ENCODE data around the gene GPR87. TPM values are rescaled to one million over a fixed set of nuclear protein-coding genes. Genes with fewer than 3 reads are reported as not detected.

The GPR87 gene
- total RNA-seq, 5 donors from 2014 or later (not counting 1 experiment from before 2014, with no cell fraction given), result not detected

DNA sequence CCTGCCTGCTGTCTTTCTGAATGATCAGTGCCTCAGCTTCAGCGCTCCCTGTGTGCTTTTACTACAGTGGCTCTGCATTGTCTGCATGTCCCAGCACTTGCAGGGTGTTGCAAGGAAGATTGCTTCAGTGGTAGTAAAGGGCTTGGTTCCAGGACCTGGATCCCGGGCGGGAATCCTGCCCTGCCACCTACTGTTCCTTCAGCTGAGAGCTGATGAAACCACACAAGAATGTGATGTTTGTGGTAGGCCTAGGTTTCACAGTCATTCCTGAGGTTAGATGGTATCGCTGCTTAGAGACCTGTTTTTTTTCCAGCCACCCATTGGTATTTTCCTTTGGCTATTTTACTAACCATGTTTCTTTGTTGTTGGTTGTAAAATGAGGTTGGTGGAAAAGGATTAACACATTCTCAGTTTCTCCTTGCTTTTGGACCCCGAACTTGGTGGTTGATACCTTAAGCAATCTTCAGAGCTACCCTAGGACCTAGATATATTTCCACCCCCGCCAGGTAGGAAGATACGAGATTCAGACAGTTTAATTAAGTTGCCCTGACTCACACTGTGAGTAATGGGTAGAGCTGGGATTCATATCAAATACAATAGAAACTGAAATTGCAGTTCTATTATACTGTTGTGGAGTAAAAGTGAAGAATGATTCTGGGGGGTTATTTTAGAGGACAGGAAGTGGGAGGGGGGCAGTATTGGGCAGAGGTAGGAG, 11.4 kb downstream of the GPR87 start:
- POLR2A ChIA-PET, result interaction anchor here in 1 of 2 donors (0.6 kb wide), 1 partner anchor 37 kb away, joined by 3 read pairs; no protein-coding TSS in a partner anchor
- H3K27ac Mint-ChIP-seq, result no peak overlapping the region

DNA sequence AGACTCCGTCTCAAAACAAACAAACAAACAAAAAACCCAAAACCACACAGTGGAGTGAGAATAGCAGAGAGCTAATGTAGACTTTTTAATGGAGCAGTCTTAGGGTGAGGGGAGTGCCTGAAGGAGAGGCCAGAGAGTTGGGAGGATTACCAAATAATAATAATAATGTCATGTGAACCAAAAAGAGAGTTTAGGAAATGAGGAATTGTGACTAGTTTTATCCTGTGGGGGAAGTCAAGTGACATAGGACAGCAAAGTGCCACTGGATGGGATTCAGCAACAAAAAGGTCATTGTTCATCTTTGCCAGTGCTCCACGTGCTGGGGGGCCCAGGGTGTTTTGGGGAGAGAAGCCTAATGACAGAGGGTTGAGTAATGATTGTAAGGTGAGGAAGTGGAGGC, 12.9 kb downstream of the GPR87 start:
- POLR2A ChIA-PET, result no interaction called here
- CTCF ChIA-PET, result no interaction called here
- peaks cover 0 to 16% (median 8%) of the 10 kb centered on the region in 3 donors for H3K4me1 Mint-ChIP-seq

More for the DNA sequence above, 11.4 kb downstream of the GPR87 start:
- H3K9me3 Mint-ChIP-seq, result no peaks in the 10 kb centered on the region
- DNase-seq, result no peak
- H3K36me3 Mint-ChIP-seq, result no peaks in the 10 kb centered on the region
- Histone ChIP-seq H3K4me3 (ENCODE audit: control insufficient read depth in 1 of 2, extremely low read depth in 1 of 2, low read length in 1 of 2) (no peak overlapping the region), H3K27me3 (replicated peaks in 1 of 2; ENCODE audit: control insufficient read depth in 2 of 2, extremely low read depth in 1 of 2, insufficient read depth in 2 of 2, low read length in 1 of 2) (no peaks in the 10 kb centered on the region), H3K9me3 (no peaks in the 10 kb centered on the region), H3K36me3 (ENCODE audit: control insufficient read depth in 2 of 2, extremely low read depth in 1 of 2, insufficient read depth in 1 of 2, low read length in 1 of 2) (no peaks in the 10 kb centered on the region), H3K4me1 (ENCODE audit: control insufficient read depth in 1 of 2, extremely low read depth in 1 of 2, insufficient read depth in 2 of 2, low read length in 2 of 2) (no peaks in the 10 kb centered on the region), H3K27ac (ENCODE audit: low read length) (no peak overlapping the region)
- CTCF ChIA-PET, result interaction anchor here in 1 of 2 donors (0.8 kb wide), 1 partner anchor 14 kb away, joined by 3 read pairs; no protein-coding TSS in a partner anchor
- H3K4me3 Mint-ChIP-seq, result no peak overlapping the region
- ATAC-seq (replicated peaks in 1 of 4), result peak in 1 of 4 experiments; percentile 31
- peaks cover 11 to 17% of the 10 kb centered on the region in 2 donors for H3K27me3 Mint-ChIP-seq
- WGBS (ENCODE audit: insufficient coverage), result 100% methylated on average over 1 of the region's 7 CpGs
- peaks cover 0 to 16% (median 8%) of the 10 kb centered on the region in 3 donors for H3K4me1 Mint-ChIP-seq

DNA sequence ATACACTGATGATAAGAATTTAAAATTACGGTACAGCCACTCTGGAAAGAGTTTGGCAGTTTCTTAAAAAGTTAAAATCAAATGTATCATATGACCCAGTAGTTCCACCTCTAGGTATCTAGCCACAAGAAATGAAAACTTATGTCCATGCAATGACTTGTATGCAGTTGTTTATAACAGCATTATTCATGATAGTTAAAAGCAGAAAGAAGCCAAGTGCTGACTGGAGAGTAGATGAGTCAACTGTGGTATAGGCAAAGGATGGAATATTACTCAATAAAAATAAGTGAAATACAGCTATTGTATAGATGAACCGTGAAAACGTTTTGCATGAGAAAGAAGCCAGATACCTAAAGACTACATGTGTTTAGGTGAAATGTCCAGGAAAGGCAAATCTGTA, 14.8 kb downstream of the GPR87 start:
- Histone ChIP-seq H3K4me1 (ENCODE audit: control insufficient read depth in 1 of 2, extremely low read depth in 1 of 2, insufficient read depth in 2 of 2, low read length in 2 of 2) (no peaks in the 10 kb centered on the region), H3K36me3 (ENCODE audit: control insufficient read depth in 2 of 2, extremely low read depth in 1 of 2, insufficient read depth in 1 of 2, low read length in 1 of 2) (no peaks in the 10 kb centered on the region), H3K27ac (ENCODE audit: low read length) (no peak overlapping the region), H3K4me3 (ENCODE audit: control insufficient read depth in 1 of 2, extremely low read depth in 1 of 2, low read length in 1 of 2) (no peak overlapping the region), H3K9me3 (no peaks in the 10 kb centered on the region), H3K27me3 (replicated peaks in 1 of 2; ENCODE audit: control insufficient read depth in 2 of 2, extremely low read depth in 1 of 2, insufficient read depth in 2 of 2, low read length in 1 of 2) (no peaks in the 10 kb centered on the region)
- ATAC-seq (replicated peaks in 1 of 4), result no peak
- no peak overlapping the region for H3K4me3 Mint-ChIP-seq
- H3K9me3 Mint-ChIP-seq, result no peaks in the 10 kb centered on the region
- H3K27ac Mint-ChIP-seq, result no peak overlapping the region
- no peaks in the 10 kb centered on the region for H3K36me3 Mint-ChIP-seq
- DNase-seq, result no peak
- WGBS (ENCODE audit: insufficient coverage), result no CpG with 5 or more reads among the region's 3 CpGs
- H3K4me1 Mint-ChIP-seq, result peaks cover 0 to 16% (median 8%) of the 10 kb centered on the region in 3 donors
- CTCF ChIA-PET, result no interaction called here
- H3K27me3 Mint-ChIP-seq, result peaks cover 18 to 21% of the 10 kb centered on the region in 2 donors
- POLR2A ChIA-PET, result interaction anchor here in 1 of 2 donors (0.6 kb wide), 1 partner anchor 168 kb away, joined by 6 read pairs; no protein-coding TSS in a partner anchor

More for the DNA sequence above, 12.9 kb downstream of the GPR87 start:
- Histone ChIP-seq H3K27ac (ENCODE audit: low read length) (no peak overlapping the region), H3K27me3 (replicated peaks in 1 of 2; ENCODE audit: control insufficient read depth in 2 of 2, extremely low read depth in 1 of 2, insufficient read depth in 2 of 2, low read length in 1 of 2) (no peaks in the 10 kb centered on the region), H3K4me3 (ENCODE audit: control insufficient read depth in 1 of 2, extremely low read depth in 1 of 2, low read length in 1 of 2) (no peak overlapping the region), H3K36me3 (ENCODE audit: control insufficient read depth in 2 of 2, extremely low read depth in 1 of 2, insufficient read depth in 1 of 2, low read length in 1 of 2) (no peaks in the 10 kb centered on the region), H3K9me3 (no peaks in the 10 kb centered on the region), H3K4me1 (ENCODE audit: control insufficient read depth in 1 of 2, extremely low read depth in 1 of 2, insufficient read depth in 2 of 2, low read length in 2 of 2) (no peaks in the 10 kb centered on the region)
- DNase-seq, result no peak
- Mint-ChIP-seq H3K36me3 (no peaks in the 10 kb centered on the region), H3K27me3 (peaks cover 14 to 21% of the 10 kb centered on the region in 2 donors), H3K9me3 (no peaks in the 10 kb centered on the region), H3K4me3 (no peak overlapping the region), H3K27ac (no peak overlapping the region)
- WGBS (ENCODE audit: insufficient coverage), result 71% methylated on average over 1 of the region's 2 CpGs
- ATAC-seq (replicated peaks in 1 of 4), result no peak

DNA sequence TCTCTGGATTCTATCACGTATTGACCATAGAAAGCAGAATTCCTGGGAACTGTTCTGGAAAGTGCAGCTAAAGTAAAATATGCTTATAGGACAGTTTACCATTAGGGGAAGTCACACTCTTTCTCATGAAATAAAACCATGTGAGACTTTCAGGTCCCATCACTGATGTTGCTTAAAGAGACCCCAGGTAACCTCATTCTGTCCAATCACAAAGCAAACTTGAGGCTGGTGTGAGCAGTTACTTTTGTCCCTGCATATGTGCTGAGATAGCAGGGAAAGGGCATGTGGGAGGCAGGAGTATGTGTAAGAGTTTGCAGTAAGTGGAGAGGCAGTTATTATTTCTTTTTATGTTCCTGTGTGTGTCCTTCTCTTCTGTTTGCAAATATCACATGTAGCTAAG, 16.1 kb downstream of the GPR87 start:
- H3K4me3 Mint-ChIP-seq, result no peak overlapping the region
- no peaks in the 10 kb centered on the region for H3K9me3 ChIP-seq
- CTCF ChIA-PET, result no interaction called here
- H3K27ac Mint-ChIP-seq, result no peak overlapping the region
- H3K36me3 ChIP-seq (ENCODE audit: control insufficient read depth in 2 of 2, extremely low read depth in 1 of 2, insufficient read depth in 1 of 2, low read length in 1 of 2), result no peaks in the 10 kb centered on the region
- no peak overlapping the region for H3K4me3 ChIP-seq (ENCODE audit: control insufficient read depth in 1 of 2, extremely low read depth in 1 of 2, low read length in 1 of 2)
- H3K27ac ChIP-seq (ENCODE audit: low read length), result no peak overlapping the region
- no peaks in the 10 kb centered on the region for H3K4me1 ChIP-seq (ENCODE audit: control insufficient read depth in 1 of 2, extremely low read depth in 1 of 2, insufficient read depth in 2 of 2, low read length in 2 of 2)
- no peaks in the 10 kb centered on the region for H3K9me3 Mint-ChIP-seq
- POLR2A ChIA-PET, result no interaction called here
- no peaks in the 10 kb centered on the region for H3K36me3 Mint-ChIP-seq
- no peaks in the 10 kb centered on the region for H3K27me3 ChIP-seq (replicated peaks in 1 of 2; ENCODE audit: control insufficient read depth in 2 of 2, extremely low read depth in 1 of 2, insufficient read depth in 2 of 2, low read length in 1 of 2)
- ATAC-seq (replicated peaks in 1 of 4), result no peak
- peaks cover 18 to 21% of the 10 kb centered on the region in 2 donors for H3K27me3 Mint-ChIP-seq
- DNase-seq, result no peak
- WGBS (ENCODE audit: insufficient coverage), result no CpG with 5 or more reads among the region's 1 CpG
- H3K4me1 Mint-ChIP-seq, result peaks cover 0 to 8% (median 7%) of the 10 kb centered on the region in 3 donors

DNA sequence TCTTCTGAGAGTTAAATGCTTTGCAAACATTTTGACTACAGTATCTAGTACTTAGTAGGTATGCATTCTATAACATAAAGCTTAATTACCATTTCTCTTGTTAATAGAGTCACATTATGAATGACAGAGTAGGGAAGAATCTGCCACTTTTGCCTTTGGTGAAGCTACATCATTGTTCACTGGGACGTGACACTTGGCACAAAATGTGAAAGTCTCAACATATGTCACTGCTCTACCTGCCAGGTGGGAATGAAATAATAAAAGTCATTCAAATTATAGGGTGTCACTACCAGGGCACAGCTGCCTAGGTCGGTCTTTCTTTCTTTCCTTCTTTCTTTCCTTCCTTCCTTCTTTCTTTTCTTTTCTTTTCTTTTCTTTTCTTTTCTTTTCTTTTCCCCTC, 17.6 kb downstream of the GPR87 start:
- H3K27ac Mint-ChIP-seq, result no peak overlapping the region
- no peaks in the 10 kb centered on the region for H3K4me1 Mint-ChIP-seq
- no peak overlapping the region for H3K4me3 Mint-ChIP-seq
- WGBS (ENCODE audit: insufficient coverage), result 86% methylated on average over 1 of the region's 2 CpGs
- no peaks in the 10 kb centered on the region for H3K4me1 ChIP-seq (ENCODE audit: control insufficient read depth in 1 of 2, extremely low read depth in 1 of 2, insufficient read depth in 2 of 2, low read length in 2 of 2)
- no peaks in the 10 kb centered on the region for H3K36me3 ChIP-seq (ENCODE audit: control insufficient read depth in 2 of 2, extremely low read depth in 1 of 2, insufficient read depth in 1 of 2, low read length in 1 of 2)
- no peak overlapping the region for H3K27ac ChIP-seq (ENCODE audit: low read length)
- no peak overlapping the region for H3K4me3 ChIP-seq (ENCODE audit: control insufficient read depth in 1 of 2, extremely low read depth in 1 of 2, low read length in 1 of 2)
- H3K27me3 Mint-ChIP-seq, result peaks cover 17 to 21% of the 10 kb centered on the region in 2 donors
- H3K9me3 ChIP-seq, result no peaks in the 10 kb centered on the region
- H3K36me3 Mint-ChIP-seq, result no peaks in the 10 kb centered on the region
- ATAC-seq (replicated peaks in 1 of 4) (no peak), DNase-seq (no peak)
- POLR2A ChIA-PET, result interaction anchor here in 1 of 2 donors (0.5 kb wide), 1 partner anchor 68 kb away, joined by 4 read pairs; no protein-coding TSS in a partner anchor
- no peaks in the 10 kb centered on the region for H3K9me3 Mint-ChIP-seq
- no peaks in the 10 kb centered on the region for H3K27me3 ChIP-seq (replicated peaks in 1 of 2; ENCODE audit: control insufficient read depth in 2 of 2, extremely low read depth in 1 of 2, insufficient read depth in 2 of 2, low read length in 1 of 2)
- CTCF ChIA-PET, result interaction anchor here in 1 of 2 donors (0.9 kb wide), 1 partner anchor 11 kb away, joined by 3 read pairs; no protein-coding TSS in a partner anchor

DNA sequence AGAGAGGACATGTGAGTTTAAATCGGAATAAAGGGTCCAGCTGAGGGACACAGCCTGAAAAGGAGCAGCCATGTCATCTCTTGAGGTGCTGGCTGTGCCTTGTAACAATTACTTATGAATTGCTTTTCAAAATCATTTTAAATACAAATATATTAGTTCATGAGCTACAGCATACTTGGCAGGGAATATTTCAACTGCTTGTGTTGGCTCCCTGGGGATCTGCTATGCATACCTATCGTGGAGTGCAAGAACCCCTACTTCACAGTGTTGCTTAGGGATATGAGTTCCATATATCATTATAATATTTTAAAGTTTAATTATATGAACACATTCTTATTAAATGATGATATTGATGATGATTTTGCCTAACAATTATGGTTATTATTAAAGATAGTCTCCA, 19.2 kb downstream of the GPR87 start:
- no peaks in the 10 kb centered on the region for H3K36me3 ChIP-seq (ENCODE audit: control insufficient read depth in 2 of 2, extremely low read depth in 1 of 2, insufficient read depth in 1 of 2, low read length in 1 of 2)
- H3K27ac Mint-ChIP-seq, result no peak overlapping the region
- H3K27ac ChIP-seq (ENCODE audit: low read length), result no peak overlapping the region
- no peaks in the 10 kb centered on the region for H3K36me3 Mint-ChIP-seq
- H3K4me3 ChIP-seq (ENCODE audit: control insufficient read depth in 1 of 2, extremely low read depth in 1 of 2, low read length in 1 of 2), result no peak overlapping the region
- H3K4me1 ChIP-seq (ENCODE audit: control insufficient read depth in 1 of 2, extremely low read depth in 1 of 2, insufficient read depth in 2 of 2, low read length in 2 of 2), result no peaks in the 10 kb centered on the region
- no peaks in the 10 kb centered on the region for H3K27me3 ChIP-seq (replicated peaks in 1 of 2; ENCODE audit: control insufficient read depth in 2 of 2, extremely low read depth in 1 of 2, insufficient read depth in 2 of 2, low read length in 1 of 2)
- no peaks in the 10 kb centered on the region for H3K4me1 Mint-ChIP-seq
- ATAC-seq (replicated peaks in 1 of 4) (no peak), DNase-seq (no peak)
- ChIA-PET POLR2A (interaction anchor here in 1 of 2 donors (0.6 kb wide), 1 partner anchor 1104 kb away, joined by 3 read pairs; no protein-coding TSS in a partner anchor), CTCF (interaction anchor here in 1 of 2 donors (1.4 kb wide), 1 partner anchor 70 kb away, joined by 5 read pairs; no protein-coding TSS in a partner anchor)
- no peaks in the 10 kb centered on the region for H3K9me3 Mint-ChIP-seq
- no CpG with 5 or more reads among the region's 2 CpGs for WGBS (ENCODE audit: insufficient coverage)
- no peak overlapping the region for H3K4me3 Mint-ChIP-seq
- H3K9me3 ChIP-seq, result no peaks in the 10 kb centered on the region
- H3K27me3 Mint-ChIP-seq, result peaks cover 10 to 13% of the 10 kb centered on the region in 2 donors
